H9 (cell line): ENCODE measurements around the gene TCEAL4. TPM values are rescaled to one million over a fixed set of nuclear protein-coding genes. Genes with fewer than 3 reads are reported as not detected.
"Not testable (repeated sequence)": the region's sequence is repeated elsewhere in the genome, so short reads cannot be mapped to it uniquely, and the experiment has no call there.

Experiments used
- DNase-seq: peaks from one replicate; pipeline ENCODE4 v3.0.0-alpha.2; 2017
- H2AFZ ChIP-seq: one replicate; pipeline ENCODE4 v1.6.1; 2013; ENCODE audit warnings: mild to moderate bottlenecking, low read length, control low read depth, moderate library complexity
- H2AK5ac ChIP-seq: 2 replicates; pipeline ENCODE4 v1.6.1; 2013; ENCODE audit warnings: low read length, control low read depth, mixed read lengths; ENCODE audit not compliant: insufficient read length
- H2BK120ac ChIP-seq: one replicate; pipeline ENCODE4 v1.6.1; 2013; ENCODE audit warnings: low read depth, mild to moderate bottlenecking, low read length, control low read depth, inconsistent platforms; ENCODE audit not compliant: poor library complexity, severe bottlenecking
- H2BK12ac ChIP-seq: 2 replicates; pipeline ENCODE4 v1.6.1; 2013; ENCODE audit warnings: low read length, control low read depth, mixed read lengths, low read depth; ENCODE audit not compliant: insufficient read length
- H2BK15ac ChIP-seq: 2 replicates; pipeline ENCODE4 v1.6.1; 2013; ENCODE audit warnings: low read depth, low read length, control low read depth
- H2BK20ac ChIP-seq: one replicate; pipeline ENCODE4 v1.6.1; 2013; ENCODE audit warnings: low read depth, mild to moderate bottlenecking, low read length, control low read depth, inconsistent platforms; ENCODE audit not compliant: poor library complexity, severe bottlenecking
- H2BK5ac ChIP-seq: 2 replicates; pipeline ENCODE4 v1.6.1; 2013; ENCODE audit warnings: low read length, control low read depth, mixed read lengths; ENCODE audit not compliant: insufficient read length
- H3K14ac ChIP-seq: 2 replicates; pipeline ENCODE4 v1.6.1; 2013; ENCODE audit warnings: low read length, control low read depth; ENCODE audit not compliant: insufficient read depth
- H3K18ac ChIP-seq: 2 replicates; pipeline ENCODE4 v1.6.1; 2013; ENCODE audit warnings: low read depth, mild to moderate bottlenecking, mixed read lengths, low read length, control low read depth; ENCODE audit not compliant: insufficient read length
- H3K23ac ChIP-seq: 2 replicates; pipeline ENCODE4 v1.6.1; 2013; ENCODE audit warnings: low read length, control low read depth, mixed read lengths, low read depth; ENCODE audit not compliant: insufficient read length
- H3K23me2 ChIP-seq: 2 replicates; pipeline ENCODE4 v1.6.1; 2013; ENCODE audit warnings: low read depth, mild to moderate bottlenecking, mixed read lengths, low read length, control low read depth; ENCODE audit not compliant: insufficient read length, poor library complexity, severe bottlenecking
- H3K27ac ChIP-seq: 2 replicates; pipeline ENCODE4 v1.5.1; 2013; ENCODE audit warnings: low read length, control low read depth, mixed read lengths, low read depth; ENCODE audit not compliant: insufficient read length
- H3K27me3 ChIP-seq: 2 replicates; pipeline ENCODE4 v1.6.1; 2013; ENCODE audit warnings: low read length, control low read depth, inconsistent platforms; ENCODE audit not compliant: insufficient read depth
- H3K4ac ChIP-seq: 2 replicates; pipeline ENCODE4 v1.6.1; 2013; ENCODE audit warnings: low read depth, mild to moderate bottlenecking, control low read depth, inconsistent platforms, low read length, moderate library complexity
- H3K4me1 ChIP-seq: 2 replicates; pipeline ENCODE4 v1.6.1; 2013; ENCODE audit warnings: low read length, control low read depth, inconsistent platforms; ENCODE audit not compliant: insufficient read depth
- H3K4me2 ChIP-seq: 2 replicates; pipeline ENCODE4 v1.6.1; 2013; ENCODE audit warnings: low read length, control low read depth, mixed read lengths; ENCODE audit not compliant: insufficient read length, insufficient read depth
- H3K56ac ChIP-seq: 2 replicates; pipeline ENCODE4 v1.6.1; 2013; ENCODE audit warnings: low read depth, mild to moderate bottlenecking, mixed read lengths, low read length, control low read depth; ENCODE audit not compliant: insufficient read length
- H3K79me1 ChIP-seq: 2 replicates; pipeline ENCODE4 v1.6.1; 2013; ENCODE audit warnings: low read depth, mild to moderate bottlenecking, moderate library complexity, low read length, control low read depth, inconsistent platforms; ENCODE audit not compliant: insufficient read depth, poor library complexity, severe bottlenecking
- H3K79me2 ChIP-seq: 2 replicates; pipeline ENCODE4 v1.6.1; 2013; ENCODE audit warnings: low read length, control low read depth, inconsistent platforms; ENCODE audit not compliant: insufficient read depth
- H3K9ac ChIP-seq: 2 replicates; pipeline ENCODE4 v1.6.1; 2013; ENCODE audit warnings: low read length, control low read depth, mixed read lengths; ENCODE audit not compliant: insufficient read length; ENCODE audit errors: extremely low read depth
- H3K9me3 ChIP-seq: one replicate; pipeline ENCODE4 v1.6.1; 2013; ENCODE audit warnings: low read depth, low read length, inconsistent platforms; ENCODE audit not compliant: control insufficient read depth
- H3T11ph ChIP-seq: one replicate; pipeline ENCODE4 v1.6.1; 2013; ENCODE audit warnings: mild to moderate bottlenecking, low read length, control low read depth, inconsistent platforms
- H4K20me1 ChIP-seq: one replicate; pipeline ENCODE4 v1.6.1; 2013; ENCODE audit not compliant: control insufficient read depth, insufficient read length, insufficient read depth
- H4K5ac ChIP-seq: 2 replicates; pipeline ENCODE4 v1.6.1; 2013; ENCODE audit warnings: low read depth, mild to moderate bottlenecking, mixed read lengths, low read length, control low read depth; ENCODE audit not compliant: insufficient read length
- H4K8ac ChIP-seq: replicated peaks from 2 replicates; pipeline ENCODE4 v1.6.1; 2013; ENCODE audit warnings: low read length, control low read depth, mixed read lengths, low read depth; ENCODE audit not compliant: insufficient read length
- H4K91ac ChIP-seq: 2 replicates; pipeline ENCODE4 v1.6.1; 2013; ENCODE audit warnings: low read depth, mild to moderate bottlenecking, moderate library complexity, mixed read lengths, low read length, control low read depth; ENCODE audit not compliant: insufficient read length
- H3K27ac Mint-ChIP-seq, 3 experiments: 2 replicates in 2 of 3; 3 replicates in 1 of 3; pipeline ENCODE4 v1.8.0; 2020 to 2021; ENCODE audit warnings: mixed read lengths in 3 of 3, mild to moderate bottlenecking in 1 of 3, moderate library complexity in 1 of 3
- H3K27me3 Mint-ChIP-seq: 2 replicates; pipeline ENCODE4 v1.8.0; 2021; ENCODE audit warnings: low read depth, mild to moderate bottlenecking, moderate library complexity, mixed read lengths
- H3K36me3 Mint-ChIP-seq, 3 experiments: 2 replicates in 2 of 3; 3 replicates in 1 of 3; pipeline ENCODE4 v1.8.0; 2020 to 2021; ENCODE audit warnings: low read depth in 3 of 3, mixed read lengths in 3 of 3; ENCODE audit not compliant: insufficient read depth in 1 of 3
- H3K4me1 Mint-ChIP-seq, 2 experiments: 2 replicates each; pipeline ENCODE4 v1.8.0; 2020; ENCODE audit warnings: mixed read lengths in 2 of 2
- H3K4me3 Mint-ChIP-seq, 2 experiments: 2 replicates in 1 of 2; 3 replicates in 1 of 2; pipeline ENCODE4 v1.8.0; 2020 to 2021; ENCODE audit warnings: mild to moderate bottlenecking in 2 of 2, mixed read lengths in 2 of 2, moderate library complexity in 1 of 2
- H3K9me3 Mint-ChIP-seq, 2 experiments: 2 replicates in 1 of 2; 3 replicates in 1 of 2; pipeline ENCODE4 v1.8.0; 2020; ENCODE audit warnings: mild to moderate bottlenecking in 2 of 2, mixed read lengths in 2 of 2, moderate library complexity in 1 of 2
- WGBS: extraction: QIAGEN DNeasy Blood & Tissue Kit; methylation state at CpG from one replicate; pipeline ENCODE4 v1.1.7; 2013; ENCODE audit warnings: missing lambda C conversion rate, low lambda C conversion rate, mixed read lengths; ENCODE audit not compliant: insufficient read length; ENCODE audit errors: extremely low coverage; 5-methylcytosine and 5-hydroxymethylcytosine counted together
- total RNA-seq: library from RNA; stranded (reverse); gene quantifications from 2 replicates; pipeline ENCODE4 v1.2.1, GENCODE V29; 2021
- TF ChIP-seq, protein P1 (sequence below): fragments of 200-600 bp; sonication (generic); conservative IDR thresholded peaks from 3 replicates; pipeline ENCODE4 v1.8.0; 2021; ENCODE audit warnings: antibody characterized with exemption, mild to moderate bottlenecking

Gene TCEAL4
- total RNA-seq, 1 experiment from 2014 or later, result 49.9 TPM

DNA sequence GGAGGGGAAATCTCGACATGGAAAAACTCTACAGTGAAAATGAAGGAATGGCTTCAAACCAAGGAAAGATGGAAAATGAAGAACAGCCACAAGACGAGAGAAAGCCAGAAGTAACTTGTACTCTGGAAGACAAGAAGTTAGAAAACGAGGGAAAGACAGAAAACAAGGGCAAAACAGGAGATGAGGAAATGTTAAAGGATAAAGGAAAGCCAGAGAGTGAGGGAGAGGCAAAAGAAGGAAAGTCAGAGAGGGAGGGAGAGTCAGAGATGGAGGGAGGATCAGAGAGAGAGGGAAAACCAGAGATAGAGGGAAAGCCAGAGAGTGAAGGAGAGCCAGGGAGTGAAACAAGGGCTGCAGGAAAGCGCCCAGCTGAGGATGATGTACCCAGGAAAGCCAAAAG, 1.3 kb downstream of the TCEAL4 start:
- Histone ChIP-seq H4K8ac (no peak overlapping the region), H3K14ac (no peak overlapping the region), H3K56ac (no peak overlapping the region), H3K18ac (no peak overlapping the region), H3K23me2 (no peaks in the 10 kb centered on the region), H3K27me3 (no peaks in the 10 kb centered on the region), H3K4me1 (no peaks in the 10 kb centered on the region), H3K9ac (no peak overlapping the region), H4K5ac (no peak overlapping the region), H4K91ac (no peak overlapping the region), H2BK15ac (no peak overlapping the region), H2BK20ac (no peak overlapping the region), H3K23ac (no peak overlapping the region), H3K9me3 (no peaks in the 10 kb centered on the region), H3K79me2 (no peaks in the 10 kb centered on the region), H2BK120ac (no peak overlapping the region), H3K27ac (no peak overlapping the region), H2BK12ac (no peak overlapping the region), H4K20me1 (no peaks in the 10 kb centered on the region), H3K4me2 (peak overlapping the region; percentile 43), H2AFZ (no peak overlapping the region), H2BK5ac (no peak overlapping the region), H3K79me1 (no peaks in the 10 kb centered on the region), H3T11ph (no peak overlapping the region), H3K4ac (no peak overlapping the region), H2AK5ac (no peak overlapping the region)
- no peak for DNase-seq
- Mint-ChIP-seq H3K4me3 (peak overlapping the region; percentile 89 to 93; a peak in 4 of 5 replicates), H3K36me3 (peaks cover 0 to 24% (median 11%) of the 10 kb centered on the region in 3 experiments; a peak in 5 of 7 replicates), H3K9me3 (peaks cover 8 to 48% of the 10 kb centered on the region in 2 experiments; a peak in 4 of 5 replicates), H3K27ac (peak overlapping the region in 2 of 3 experiments; percentile 9 to 46; a peak in 1 of 7 replicates), H3K4me1 (peaks cover 0 to 9% of the 10 kb centered on the region in 2 experiments; a peak in 2 of 4 replicates), H3K27me3 (peaks cover 3% of the 10 kb centered on the region)
- no CpG with 5 or more reads among the region's 4 CpGs for WGBS
- TF ChIP-seq, protein P1, sequence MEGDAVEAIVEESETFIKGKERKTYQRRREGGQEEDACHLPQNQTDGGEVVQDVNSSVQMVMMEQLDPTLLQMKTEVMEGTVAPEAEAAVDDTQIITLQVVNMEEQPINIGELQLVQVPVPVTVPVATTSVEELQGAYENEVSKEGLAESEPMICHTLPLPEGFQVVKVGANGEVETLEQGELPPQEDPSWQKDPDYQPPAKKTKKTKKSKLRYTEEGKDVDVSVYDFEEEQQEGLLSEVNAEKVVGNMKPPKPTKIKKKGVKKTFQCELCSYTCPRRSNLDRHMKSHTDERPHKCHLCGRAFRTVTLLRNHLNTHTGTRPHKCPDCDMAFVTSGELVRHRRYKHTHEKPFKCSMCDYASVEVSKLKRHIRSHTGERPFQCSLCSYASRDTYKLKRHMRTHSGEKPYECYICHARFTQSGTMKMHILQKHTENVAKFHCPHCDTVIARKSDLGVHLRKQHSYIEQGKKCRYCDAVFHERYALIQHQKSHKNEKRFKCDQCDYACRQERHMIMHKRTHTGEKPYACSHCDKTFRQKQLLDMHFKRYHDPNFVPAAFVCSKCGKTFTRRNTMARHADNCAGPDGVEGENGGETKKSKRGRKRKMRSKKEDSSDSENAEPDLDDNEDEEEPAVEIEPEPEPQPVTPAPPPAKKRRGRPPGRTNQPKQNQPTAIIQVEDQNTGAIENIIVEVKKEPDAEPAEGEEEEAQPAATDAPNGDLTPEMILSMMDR, result no peak

DNA sequence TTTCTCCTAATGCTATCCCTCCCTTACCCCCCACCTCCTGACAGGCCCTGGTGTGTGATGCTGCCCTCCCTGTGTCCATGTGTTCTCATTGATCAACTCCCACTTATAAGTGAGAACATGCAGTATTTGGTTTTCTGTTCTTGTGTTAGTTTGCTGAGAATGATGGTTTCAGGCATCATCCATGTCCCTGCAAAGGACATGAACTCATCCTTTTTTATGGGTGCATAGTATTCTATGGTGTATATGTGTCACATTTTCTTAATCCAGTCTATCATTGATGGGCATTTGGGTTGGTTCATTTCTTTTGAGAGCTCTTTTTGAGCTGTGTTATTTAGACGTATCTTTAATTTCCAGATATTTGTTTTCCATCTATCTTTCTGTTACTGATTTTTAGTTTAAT, 7.0 kb downstream of the TCEAL4 start:
- not testable (repeated sequence) for H3K14ac ChIP-seq, H3K9me3 ChIP-seq, H4K5ac ChIP-seq, H3K4ac ChIP-seq, H2AFZ ChIP-seq, H3K23ac ChIP-seq, H3K79me1 ChIP-seq, H3K27ac Mint-ChIP-seq, H2BK20ac ChIP-seq, H3K27me3 ChIP-seq, H2BK5ac ChIP-seq, H3T11ph ChIP-seq, H3K4me1 ChIP-seq, H3K18ac ChIP-seq, H2AK5ac ChIP-seq, H3K79me2 ChIP-seq, DNase-seq, H4K20me1 ChIP-seq, H4K91ac ChIP-seq, H2BK12ac ChIP-seq, H3K56ac ChIP-seq, H2BK120ac ChIP-seq, H3K23me2 ChIP-seq, H3K4me2 ChIP-seq, H3K9ac ChIP-seq, H3K27me3 Mint-ChIP-seq, H3K4me3 Mint-ChIP-seq, H3K27ac ChIP-seq, H2BK15ac ChIP-seq, H4K8ac ChIP-seq, H3K4me1 Mint-ChIP-seq
- H3K9me3 Mint-ChIP-seq, result peaks cover 15 to 52% of the 10 kb centered on the region in 2 experiments
- WGBS, result no CpG with 5 or more reads among the region's 1 CpG
- H3K36me3 Mint-ChIP-seq, result peaks cover 13 to 39% (median 19%) of the 10 kb centered on the region in 3 experiments
